ENCODE results near the gene TRIM75.

- TF ChIP-seq CTCF (IDR thresholded peaks at IDR 0.05) (no peak), POLR2AphosphoS5 (IDR thresholded peaks at IDR 0.05) (no peak), POLR2A (IDR thresholded peaks at IDR 0.05) (no peak), EP300 (IDR thresholded peaks at IDR 0.05; ENCODE audit: low read depth) (no peak)
Observed at GRCh38 chr4:165009493-165010227, 44.0 kb upstream of the TRIM75 start.

Data from transverse colon (tissue), 4 donors.